Measurements from ENCODE around the gene TRIM33.

TRIM33 gene

GRCh38 chr1:114352797-114353196 lies 158.2 kb downstream of the TRIM33 start:
- DNase-seq: peak in 3 of 56 donors; percentile 5 to 16 (median 16)

GRCh38 chr1:114350731-114351445 lies 160.1 kb downstream of the TRIM33 start:
- no peak for DNase-seq

GRCh38 chr1:114349891-114350605 lies 161.0 kb downstream of the TRIM33 start:
- no peak for DNase-seq

GRCh38 chr1:114347431-114348209 lies 163.4 kb downstream of the TRIM33 start:
- no peak for DNase-seq

GRCh38 chr1:114346480-114347029 lies 164.4 kb downstream of the TRIM33 start:
- peak in 55 of 56 donors; percentile 52 to 98 (median 91) for DNase-seq

GRCh38 chr1:114345930-114346479 lies 165.0 kb downstream of the TRIM33 start:
- DNase-seq: peak in 16 of 56 donors; percentile 17 to 66 (median 45)

- DNase-seq: no peak
Measured at GRCh38 chr1:114344656-114345055, 166.3 kb downstream of the TRIM33 start.

Data from nucleus accumbens (tissue), 56 donors.